B cell (primary cell): Measurements from ENCODE around the gene CNTNAP4. TPM values are rescaled to one million over a fixed set of nuclear protein-coding genes. Genes with fewer than 3 reads are reported as not detected.

Experiments used
- ATAC-seq: fragments of 200-7000 bp; cut with Tn5 transposase; one replicate; pipeline ENCODE4 v1.10.0; 2021; ENCODE audit warnings: low read depth, mild to moderate bottlenecking, moderate number of reproducible peaks, moderate library complexity
- CTCF ChIA-PET: fragments of 350-600 bp; sonication (Branson Sonifier 250); formaldehyde crosslinking; loops from one replicate; lab custom pipeline; 2021; ENCODE audit warnings: antibody characterized with exemption, inconsistent platforms; lab: Charles Lee
- POLR2A ChIA-PET: fragments of 350-600 bp; sonication (Branson Sonifier 250); formaldehyde crosslinking; loops from one replicate; lab custom pipeline; 2021; ENCODE audit warnings: antibody characterized with exemption; lab: Charles Lee
- DNase-seq: peaks from one replicate; pipeline ENCODE4 v3.0.0; 2013
- H2AFZ ChIP-seq: 2 replicates; pipeline ENCODE4 v1.6.1; 2012; ENCODE audit warnings: mild to moderate bottlenecking, low read depth, low read length; ENCODE audit not compliant: insufficient read depth, poor library complexity, severe bottlenecking
- H3K27ac ChIP-seq, 2 donors: 1 replicate in 1 of 2; 2 replicates in 1 of 2; pipeline ENCODE4 v1.5.1; 2012 to 2013; ENCODE audit warnings: low read length in 2 of 2, mild to moderate bottlenecking in 2 of 2, moderate library complexity in 1 of 2
- H3K27me3 ChIP-seq, 4 experiments: fragments of 200-600 bp in 1 of 4; sonication (generic) in 1 of 4; replicated peaks in 1 of 4; 1 replicate in 2 of 4; 2 replicates in 2 of 4; pipeline versions ENCODE4 v1.6.1 to v1.7.0; 2013 to 2016; ENCODE audit warnings: low read length in 3 of 4, mild to moderate bottlenecking in 2 of 4, mixed read lengths in 1 of 4, moderate library complexity in 1 of 4; ENCODE audit not compliant: insufficient read depth in 4 of 4, control insufficient read depth in 3 of 4; ENCODE audit errors: control extremely low read depth in 1 of 4
- H3K36me3 ChIP-seq, 2 experiments: replicated peaks in 1 of 2; 1 replicate in 1 of 2; 2 replicates in 1 of 2; pipeline versions ENCODE4 v1.6.1 to v1.7.1; 2013; ENCODE audit warnings: low read length in 1 of 2; ENCODE audit not compliant: insufficient read depth in 2 of 2, control insufficient read depth in 1 of 2; ENCODE audit errors: control extremely low read depth in 1 of 2, extremely low read depth in 1 of 2
- H3K4me1 ChIP-seq, 2 donors: fragments of 200-600 bp in 1 of 2; sonication (generic) in 1 of 2; 1 replicate in 1 of 2; 2 replicates in 1 of 2; pipeline versions ENCODE4 v1.5.1 to v1.6.1; 2013 to 2017; ENCODE audit warnings: low read length in 2 of 2; ENCODE audit not compliant: control insufficient read depth in 2 of 2, insufficient read depth in 2 of 2
- H3K4me2 ChIP-seq: replicated peaks from 2 replicates; pipeline ENCODE3; 2012; ENCODE audit warnings: mild to moderate bottlenecking, low read depth, low read length; ENCODE audit not compliant: poor library complexity, severe bottlenecking
- H3K4me3 ChIP-seq, 5 experiments: fragments of 200-600 bp in 1 of 5; sonication (generic) in 1 of 5; 1 replicate in 3 of 5; 2 replicates in 2 of 5; pipeline versions ENCODE4 v1.5.1 to v1.7.0; 2011 to 2016; ENCODE audit warnings: low read length in 4 of 5, mild to moderate bottlenecking in 4 of 5, low read depth in 2 of 5, control low read depth in 1 of 5, moderate library complexity in 1 of 5; ENCODE audit not compliant: insufficient read depth in 1 of 5; ENCODE audit errors: control extremely low read depth in 1 of 5, extremely low read depth in 1 of 5
- H3K79me2 ChIP-seq: fragments of 200-600 bp; sonication (generic); one replicate; pipeline ENCODE4 v1.6.0; 2016; ENCODE audit warnings: low read length; ENCODE audit not compliant: control insufficient read depth, insufficient read depth
- H3K9ac ChIP-seq: fragments of 200-600 bp; sonication (generic); 2 replicates; pipeline ENCODE4 v1.6.1; 2017; ENCODE audit warnings: mild to moderate bottlenecking, low read length, moderate library complexity
- H3K9me3 ChIP-seq, 3 donors: one replicate each; pipeline versions ENCODE4 v1.6.1 to v1.7.1; 2013; ENCODE audit warnings: low read length in 2 of 3; ENCODE audit not compliant: control insufficient read depth in 2 of 3, insufficient read depth in 1 of 3; ENCODE audit errors: control extremely low read depth in 1 of 3
- H4K20me1 ChIP-seq: 2 replicates; pipeline ENCODE4 v1.6.0; 2012; ENCODE audit warnings: mild to moderate bottlenecking, low read length; ENCODE audit not compliant: insufficient read depth, control insufficient read depth, poor library complexity, severe bottlenecking
- H3K27ac Mint-ChIP-seq: one replicate; pipeline ENCODE4 v1.8.0; 2021; ENCODE audit warnings: mixed read lengths
- H3K27me3 Mint-ChIP-seq: one replicate; pipeline ENCODE4 v1.8.0; 2021; ENCODE audit warnings: mixed read lengths
- H3K4me1 Mint-ChIP-seq: one replicate; pipeline ENCODE4 v1.8.0; 2021; ENCODE audit warnings: mixed read lengths
- H3K4me3 Mint-ChIP-seq: one replicate; pipeline ENCODE4 v1.8.0; 2021; ENCODE audit warnings: mixed read lengths
- H3K9me3 Mint-ChIP-seq: one replicate; pipeline ENCODE4 v1.8.0; 2022; ENCODE audit warnings: mixed read lengths; ENCODE audit not compliant: insufficient read depth
- EZH2 ChIP-seq: IDR thresholded peaks from 2 replicates; pipeline ENCODE4 v1.6.1; 2012; ENCODE audit warnings: borderline replicate concordance, low read depth, mild to moderate bottlenecking, moderate library complexity, low read length; ENCODE audit not compliant: insufficient read depth, poor library complexity, severe bottlenecking
- WGBS: methylation state at CpG from one replicate; pipeline ENCODE4 v1.1.5; 2013; ENCODE audit warnings: missing lambda C conversion rate; ENCODE audit not compliant: insufficient coverage; 5-methylcytosine and 5-hydroxymethylcytosine counted together
- intact Hi-C: fragments of 100-400 bp; cut with micrococcal nuclease; formaldehyde crosslinking; loops from one replicate; pipeline ENCODE4 v1.10.0; 2022
- polyA plus RNA-seq: library from polyadenylated mRNA; depleted of rRNA; stranded (reverse); fragments of >200 nt; gene quantifications from 2 replicates; pipeline ENCODE4 v1.2.3, GENCODE V29; 2012
- total RNA-seq, 2 donors: library from RNA; stranded (reverse); fragments of 120-200 nt in 1 of 2; gene quantifications; 1 replicate in 1 of 2; 2 replicates in 1 of 2; pipeline versions ENCODE4 v1.2.3 to v1.2.4, GENCODE V29; 2013 to 2022
- TF ChIP-seq, protein P1 (sequence below): fragments of 200-600 bp; IDR thresholded peaks from one replicate; pipeline ENCODE4 v1.8.0; 2022; ENCODE audit warnings: antibody characterized with exemption, mild to moderate bottlenecking

Gene CNTNAP4
- total and polyA plus RNA-seq, 2 donors (not counting 1 experiment from before 2014, with no cell fraction given) = 0.06 TPM; not detected in 1

DNA sequence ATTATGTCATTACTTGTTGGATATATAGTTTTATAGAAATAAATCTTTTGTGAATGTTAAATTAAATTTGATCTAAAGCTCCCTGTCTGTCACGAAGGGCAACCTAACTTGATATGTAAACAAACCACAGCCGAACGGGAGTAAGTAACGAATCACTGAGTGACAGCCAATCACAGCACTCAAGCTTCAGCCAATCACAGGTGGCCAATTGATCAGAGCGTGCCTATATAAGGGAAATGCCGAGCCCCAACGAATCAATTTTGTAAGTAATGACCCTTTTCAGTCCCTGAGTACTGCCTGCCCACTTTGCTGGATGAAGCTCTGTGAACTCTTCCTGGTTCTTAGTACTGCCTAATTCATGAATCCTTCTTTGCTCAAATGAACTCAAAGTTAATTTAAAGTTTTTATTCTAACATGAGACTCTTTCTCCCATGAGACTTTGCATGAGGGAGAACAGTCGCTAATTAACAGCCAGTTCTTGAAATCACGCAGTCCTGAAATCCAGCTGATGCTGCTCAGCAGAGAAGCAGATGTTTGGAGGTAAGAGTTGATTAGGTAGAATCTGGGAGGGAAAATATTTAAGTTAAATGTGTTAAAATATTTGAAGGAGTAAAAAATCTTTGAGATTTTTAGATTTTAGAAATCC is 302.2 kb downstream of the CNTNAP4 start:
- WGBS = 86% methylated on average over 8 of the region's 9 CpGs
- ATAC-seq (no peak), DNase-seq (no peak)
- H3K27me3 ChIP-seq = no peaks in the 10 kb centered on the region
- H3K79me2 ChIP-seq = no peaks in the 10 kb centered on the region
- no peak overlapping the region for H3K4me3 Mint-ChIP-seq
- H3K9me3 Mint-ChIP-seq = peaks cover 2% of the 10 kb centered on the region
- no peak overlapping the region for H3K27ac ChIP-seq
- TF ChIP-seq, protein P1, sequence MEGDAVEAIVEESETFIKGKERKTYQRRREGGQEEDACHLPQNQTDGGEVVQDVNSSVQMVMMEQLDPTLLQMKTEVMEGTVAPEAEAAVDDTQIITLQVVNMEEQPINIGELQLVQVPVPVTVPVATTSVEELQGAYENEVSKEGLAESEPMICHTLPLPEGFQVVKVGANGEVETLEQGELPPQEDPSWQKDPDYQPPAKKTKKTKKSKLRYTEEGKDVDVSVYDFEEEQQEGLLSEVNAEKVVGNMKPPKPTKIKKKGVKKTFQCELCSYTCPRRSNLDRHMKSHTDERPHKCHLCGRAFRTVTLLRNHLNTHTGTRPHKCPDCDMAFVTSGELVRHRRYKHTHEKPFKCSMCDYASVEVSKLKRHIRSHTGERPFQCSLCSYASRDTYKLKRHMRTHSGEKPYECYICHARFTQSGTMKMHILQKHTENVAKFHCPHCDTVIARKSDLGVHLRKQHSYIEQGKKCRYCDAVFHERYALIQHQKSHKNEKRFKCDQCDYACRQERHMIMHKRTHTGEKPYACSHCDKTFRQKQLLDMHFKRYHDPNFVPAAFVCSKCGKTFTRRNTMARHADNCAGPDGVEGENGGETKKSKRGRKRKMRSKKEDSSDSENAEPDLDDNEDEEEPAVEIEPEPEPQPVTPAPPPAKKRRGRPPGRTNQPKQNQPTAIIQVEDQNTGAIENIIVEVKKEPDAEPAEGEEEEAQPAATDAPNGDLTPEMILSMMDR = no peak
- no peak for TF ChIP-seq EZH2
- POLR2A ChIA-PET = no interaction called here
- no peaks in the 10 kb centered on the region for H3K4me1 Mint-ChIP-seq
- H3K4me1 ChIP-seq = no peaks in the 10 kb centered on the region
- H3K36me3 ChIP-seq = no peaks in the 10 kb centered on the region
- CTCF ChIA-PET = no interaction called here
- no peaks in the 10 kb centered on the region for H4K20me1 ChIP-seq
- no peaks in the 10 kb centered on the region for H3K9me3 ChIP-seq
- H3K4me2 ChIP-seq = no peak overlapping the region
- H2AFZ ChIP-seq = no peak overlapping the region
- no peak overlapping the region for H3K4me3 ChIP-seq
- no peak overlapping the region for H3K27ac Mint-ChIP-seq
- intact Hi-C loops = no loop called here
- H3K27me3 Mint-ChIP-seq = no peaks in the 10 kb centered on the region
- H3K9ac ChIP-seq = no peak overlapping the region

DNA sequence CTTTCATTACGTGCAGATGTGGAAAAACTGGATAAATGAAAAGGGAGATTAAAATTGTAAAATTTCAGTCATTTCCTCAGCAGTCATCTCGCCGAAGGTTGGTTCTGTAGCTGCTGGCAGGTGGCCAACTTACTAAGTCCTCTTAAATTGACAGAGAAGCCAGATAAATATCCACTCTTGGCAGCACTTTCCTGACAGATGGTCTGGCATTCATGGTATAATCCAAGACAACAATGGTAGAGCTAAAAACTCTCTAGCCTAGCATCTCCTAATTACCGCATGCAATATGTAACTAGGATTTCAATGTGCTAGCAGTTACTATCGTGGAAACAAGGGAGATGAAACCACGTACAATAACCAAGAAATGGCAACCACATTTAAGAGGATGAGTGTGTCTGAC is 306.3 kb downstream of the CNTNAP4 start:
- ChIA-PET POLR2A (no interaction called here), CTCF (no interaction called here)
- Histone ChIP-seq H3K9me3 (peaks cover 0 to 1% (median 0%) of the 10 kb centered on the region in 3 donors), H3K9ac (no peak overlapping the region), H3K4me1 (no peaks in the 10 kb centered on the region), H3K36me3 (no peaks in the 10 kb centered on the region), H2AFZ (no peak overlapping the region), H3K4me3 (no peak overlapping the region), H3K27me3 (no peaks in the 10 kb centered on the region), H3K27ac (no peak overlapping the region), H3K4me2 (no peak overlapping the region), H3K79me2 (no peaks in the 10 kb centered on the region), H4K20me1 (no peaks in the 10 kb centered on the region)
- no peak for DNase-seq
- no peak for ATAC-seq
- peaks cover 2% of the 10 kb centered on the region for H3K9me3 Mint-ChIP-seq
- no peaks in the 10 kb centered on the region for H3K4me1 Mint-ChIP-seq
- no peak overlapping the region for H3K27ac Mint-ChIP-seq
- 37% methylated on average over 4 of the region's 6 CpGs for WGBS
- TF ChIP-seq EZH2 = no peak
- TF ChIP-seq, protein P1 = no peak
- H3K27me3 Mint-ChIP-seq = no peaks in the 10 kb centered on the region
- no peak overlapping the region for H3K4me3 Mint-ChIP-seq
- intact Hi-C loops = no loop called here
